Muscle of back (tissue), 11 donors: ENCODE data around the gene NCEH1. TPM values are rescaled to one million over a fixed set of nuclear protein-coding genes. Genes with fewer than 3 reads are reported as not detected.
"Not testable (repeated sequence)": the region's sequence is repeated elsewhere in the genome, so short reads cannot be mapped to it uniquely, and the experiment has no call there.

Experiments
- DNase-seq, 3 donors: peaks; one replicate each; pipeline versions ENCODE4 v3.0.0 to v3.0.0-alpha.2; 2013
- polyA plus RNA-seq, 10 donors: library from polyadenylated mRNA; unstranded; fragments of 120-200 nt; gene quantifications; one replicate each; pipeline ENCODE4 v1.2.1, GENCODE V29; 2013; ENCODE audit not compliant: insufficient read length in 10 of 10

The NCEH1 gene
- polyA plus RNA-seq, 10 donors: 1.8 to 2.8 (median 2.3) TPM

DNA sequence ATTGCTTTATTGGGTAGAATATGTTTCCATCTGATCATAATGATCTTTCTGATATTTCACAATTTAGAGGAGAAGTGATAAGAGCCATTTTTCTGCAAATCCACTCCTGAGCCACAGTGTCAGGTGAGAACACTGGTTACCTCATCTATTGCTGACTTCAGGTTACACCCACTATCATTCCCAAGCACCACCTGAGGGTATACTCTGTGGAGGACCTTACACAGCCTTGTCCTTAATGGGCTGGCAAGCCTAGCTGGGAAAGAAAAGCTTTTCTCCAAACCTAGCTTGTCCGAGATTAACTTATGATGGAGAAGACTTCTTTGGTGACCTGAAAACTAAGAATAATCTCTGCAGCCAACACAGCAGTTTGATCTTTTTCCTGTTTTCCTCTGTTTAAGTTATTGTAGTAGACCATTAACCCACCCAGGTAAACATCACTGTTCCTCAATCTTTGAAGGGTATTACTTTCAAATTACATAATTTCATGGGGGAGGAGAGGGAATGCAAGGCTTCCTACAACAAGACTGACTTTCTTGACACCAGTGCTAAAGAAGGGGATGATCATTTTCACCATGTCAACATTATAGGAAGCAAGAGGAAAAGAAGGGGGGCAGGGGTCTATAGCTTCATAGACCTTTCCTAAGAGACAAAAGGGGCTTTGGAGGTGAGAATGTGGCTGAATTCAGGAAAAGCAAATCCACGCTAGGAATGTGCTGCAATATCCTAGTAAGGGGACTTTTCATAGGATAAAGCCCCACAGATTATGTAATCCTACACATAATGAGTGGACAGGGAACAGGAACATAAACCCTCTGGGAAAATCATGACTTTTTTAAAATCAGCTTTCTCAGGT, 1.7 kb downstream of the NCEH1 start:
- DNase-seq: no peak

- no peak for DNase-seq
These were observed 2.9 kb downstream of the NCEH1 start for GRCh38 chr3:172707967-172708366.

GRCh38 chr3:172707030-172707429, 3.8 kb downstream of the NCEH1 start:
- DNase-seq: no peak

- DNase-seq: no peak
These were observed 5.7 kb downstream of the NCEH1 start for GRCh38 chr3:172705170-172705569.

- DNase-seq: no peak
These were observed 6.9 kb downstream of the NCEH1 start for GRCh38 chr3:172704001-172704400.

DNA sequence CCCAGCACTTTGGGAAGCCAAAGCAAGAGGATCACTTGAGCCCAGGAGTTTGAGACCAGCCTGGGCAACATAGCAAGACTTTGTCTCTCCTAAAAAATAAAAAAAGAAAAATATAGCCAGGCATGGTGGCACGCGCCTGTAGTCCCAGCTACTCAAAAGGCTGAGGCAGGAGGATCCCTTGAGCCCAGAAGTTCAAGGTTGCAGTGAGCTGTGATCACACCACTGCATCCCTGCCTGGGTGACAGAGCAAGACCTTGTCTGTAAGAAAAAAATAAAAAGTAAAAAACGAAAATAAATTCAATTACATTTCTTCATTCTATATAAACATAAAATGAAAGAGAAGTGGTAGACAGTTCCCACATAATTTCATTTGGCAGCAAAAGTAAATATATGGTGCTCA, 8.1 kb downstream of the NCEH1 start:
- not testable (repeated sequence) for DNase-seq

DNA sequence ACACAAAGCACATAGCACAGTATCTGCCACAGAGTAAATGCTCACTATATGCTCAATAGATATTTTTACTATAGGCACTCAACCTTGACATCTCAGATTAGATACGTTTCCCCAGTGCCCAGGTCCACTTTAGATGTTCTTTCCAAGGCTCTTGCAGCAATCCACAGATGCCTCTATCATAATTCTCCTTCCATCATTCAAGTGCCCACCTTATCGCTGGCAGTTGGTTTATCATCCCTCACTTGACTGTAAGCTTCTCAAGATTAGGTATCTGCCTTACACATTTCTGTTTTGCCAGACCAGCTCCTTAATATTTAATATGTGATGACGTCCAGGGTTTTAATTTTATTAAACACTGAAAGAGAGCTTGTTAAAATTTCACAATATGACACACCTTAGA, 8.6 kb downstream of the NCEH1 start:
- no peak for DNase-seq

GRCh38 chr3:172701751-172702150, 9.1 kb downstream of the NCEH1 start:
- DNase-seq: no peak

DNA sequence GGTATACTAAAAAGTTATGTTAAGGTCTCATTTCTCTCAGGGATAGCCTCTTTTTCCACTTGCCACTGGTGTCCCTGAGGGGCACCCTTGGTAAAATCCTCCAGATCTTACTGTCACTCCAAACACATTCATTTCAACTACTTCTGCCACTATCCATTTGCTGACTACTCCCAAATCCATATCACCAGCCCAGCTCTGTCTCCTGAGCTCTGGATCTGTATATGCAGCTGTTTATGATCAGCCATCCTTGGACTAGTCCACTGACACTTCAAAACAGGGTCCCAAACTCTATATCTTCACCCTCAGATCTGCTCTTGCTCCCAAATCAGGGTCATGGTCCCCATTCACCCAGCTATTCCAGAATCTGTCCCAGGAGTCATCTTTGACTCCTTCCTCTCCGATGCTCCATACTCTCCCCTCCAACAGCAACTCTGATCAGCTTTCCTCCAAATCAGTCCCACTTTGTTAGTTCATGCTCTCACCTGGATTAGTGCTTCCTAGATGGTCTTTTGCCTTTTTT, 9.9 kb downstream of the NCEH1 start:
- DNase-seq: no peak

DNA sequence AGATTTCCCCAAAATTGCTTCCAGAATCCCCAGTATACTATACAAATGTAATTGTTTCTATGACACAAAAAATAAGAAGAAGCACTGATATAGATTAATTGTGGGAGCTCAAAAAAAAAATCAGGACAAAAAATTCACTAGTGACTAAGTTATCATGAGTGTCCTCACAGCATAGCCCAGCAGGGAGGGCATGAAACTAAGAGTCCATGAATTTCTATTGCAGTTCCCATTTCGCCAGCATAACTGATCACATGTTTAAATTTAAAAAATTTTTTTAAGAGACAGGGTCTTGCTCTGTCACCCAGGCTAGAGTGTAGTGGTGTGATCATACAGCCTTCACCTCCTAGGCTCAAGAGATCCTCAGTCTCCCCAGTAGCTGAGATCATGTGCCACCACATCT, 10.6 kb downstream of the NCEH1 start:
- no peak for DNase-seq

GRCh38 chr3:172699031-172699430, 11.8 kb downstream of the NCEH1 start:
- DNase-seq: no peak

DNA sequence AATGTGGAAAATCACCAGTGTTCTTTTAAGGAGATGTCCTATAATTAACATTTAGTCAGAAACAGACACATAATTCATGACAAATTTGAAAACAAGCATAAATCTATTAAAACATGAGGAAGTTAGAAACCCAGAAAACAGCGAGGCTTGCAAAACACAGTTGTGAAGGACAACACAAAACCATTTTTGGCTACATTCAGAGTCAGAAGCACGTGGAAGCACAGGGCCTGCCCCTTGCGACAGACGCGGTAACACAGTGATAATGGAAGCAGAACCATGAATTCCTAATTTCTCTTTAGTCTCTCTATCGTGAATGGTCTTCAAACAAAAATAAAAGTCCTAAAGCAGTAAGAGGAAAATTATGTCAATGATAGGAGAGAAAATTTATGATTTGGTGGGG, 12.2 kb downstream of the NCEH1 start:
- no peak for DNase-seq

DNA sequence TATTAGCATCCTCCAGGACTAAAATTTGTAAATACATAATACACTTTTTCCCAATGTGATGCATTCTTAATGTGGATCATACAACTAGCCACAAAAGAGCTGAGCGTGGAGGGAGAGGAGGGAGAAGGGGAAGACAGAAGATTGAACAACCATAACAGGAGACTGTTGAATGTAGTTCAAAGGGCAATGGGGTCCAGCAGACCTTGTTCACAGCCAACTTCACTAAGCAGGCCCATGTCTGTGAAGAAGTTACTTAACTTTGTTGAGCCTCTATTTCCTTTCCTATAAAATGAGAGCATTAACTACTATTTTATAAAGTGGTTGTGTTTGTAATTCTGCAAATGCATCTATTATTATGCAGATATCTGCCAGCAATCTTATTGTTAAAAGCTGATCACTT, 13.3 kb downstream of the NCEH1 start:
- DNase-seq: no peak

DNA sequence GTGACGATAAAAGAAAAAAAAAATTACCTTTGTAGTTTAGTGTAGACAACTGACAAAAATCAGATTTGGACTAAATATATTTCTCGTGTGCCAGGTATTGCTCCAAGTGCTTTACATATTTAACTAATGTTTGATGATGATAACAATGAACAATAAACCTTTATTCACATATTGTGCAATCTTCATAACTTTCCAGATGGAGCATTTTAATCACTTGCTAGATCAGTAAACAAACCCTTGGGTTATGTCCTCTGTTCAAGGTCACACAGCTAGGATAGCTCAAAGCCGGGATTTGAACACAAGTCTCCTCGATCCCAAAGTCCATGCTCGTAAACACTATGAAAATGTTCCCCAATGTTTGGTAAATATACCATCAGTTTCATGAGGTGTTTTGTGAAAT, 14.5 kb downstream of the NCEH1 start:
- no peak for DNase-seq

DNA sequence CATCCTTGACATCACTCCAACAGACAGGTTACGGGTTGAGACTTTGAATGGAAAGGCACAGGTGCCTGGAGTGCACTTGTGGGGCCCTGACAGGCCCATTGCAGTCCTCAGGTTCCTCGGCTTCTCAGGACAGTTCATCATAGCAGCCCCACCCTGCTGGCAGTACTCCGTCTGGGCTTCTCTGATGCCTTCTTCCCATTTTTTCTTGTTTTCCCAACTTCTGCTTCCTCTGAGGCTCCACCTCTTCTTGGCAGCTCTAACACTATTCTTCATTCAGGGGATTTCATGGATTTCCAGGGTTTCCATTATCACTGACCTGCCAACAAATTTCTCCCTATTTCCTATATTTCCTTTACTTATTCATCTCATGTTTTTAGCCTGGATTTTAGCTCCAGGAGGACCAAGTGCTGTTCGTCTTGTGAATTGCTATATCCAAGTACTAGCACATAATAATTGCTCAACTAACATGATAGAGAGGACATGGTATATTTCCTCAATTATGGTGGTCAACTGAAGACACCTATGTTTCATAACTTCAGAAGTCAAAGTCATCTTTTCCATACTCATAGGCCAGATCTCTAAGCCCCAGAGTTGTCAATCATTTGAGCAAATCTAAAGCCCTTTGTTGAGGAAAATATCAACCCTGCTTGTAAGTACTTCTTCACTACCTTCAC, 16.2 kb downstream of the NCEH1 start:
- DNase-seq: no peak

DNA sequence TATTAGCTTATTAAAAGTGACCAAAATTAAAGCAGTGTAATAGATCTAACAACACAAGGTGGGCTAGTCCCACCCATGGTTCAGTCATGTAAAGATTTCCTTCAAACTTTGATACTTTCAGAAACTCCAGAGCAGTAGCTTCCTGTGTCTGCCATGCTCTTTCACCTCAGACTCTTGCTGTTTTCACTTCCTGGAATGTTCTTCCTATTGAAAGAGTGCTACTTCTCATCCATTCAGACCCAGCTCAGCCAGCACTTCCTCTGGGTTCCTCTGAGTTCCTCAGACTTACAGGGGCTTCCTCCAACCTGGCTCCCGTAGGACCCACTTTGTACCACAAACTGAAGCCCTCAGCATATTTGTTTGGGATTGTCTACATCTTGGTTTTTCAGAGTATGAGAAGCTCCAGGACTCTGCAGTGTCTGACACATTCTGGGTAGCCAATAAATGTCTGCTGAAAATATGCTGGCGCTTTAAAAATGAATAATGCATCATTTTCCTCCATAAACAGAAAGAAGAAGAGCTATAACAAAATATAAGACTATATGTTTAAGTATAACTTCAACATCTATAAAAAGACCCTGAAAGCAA, 18.0 kb downstream of the NCEH1 start:
- no peak for DNase-seq

- DNase-seq: no peak
These were observed 19.9 kb downstream of the NCEH1 start for GRCh38 chr3:172690936-172691335.

DNA sequence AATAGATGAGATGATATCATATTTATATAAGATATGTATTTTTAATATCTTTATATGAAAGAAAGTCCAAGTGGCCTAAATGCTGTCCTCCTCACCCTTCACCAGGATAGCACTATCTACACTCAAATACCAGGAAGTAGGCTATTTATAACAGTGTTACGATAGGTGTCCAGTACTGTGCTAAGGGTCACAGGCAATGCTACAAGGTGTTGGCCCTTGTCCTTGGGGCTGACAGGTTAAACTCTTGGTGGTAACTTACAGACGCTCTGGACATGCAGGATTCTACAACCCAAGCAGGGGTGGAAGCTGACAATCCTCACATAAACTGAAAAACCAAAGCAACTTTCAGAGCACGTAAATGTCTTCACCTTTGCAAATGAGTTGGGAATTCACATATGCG, 22.3 kb downstream of the NCEH1 start:
- no peak for DNase-seq

- DNase-seq: no peak
These were observed 23.4 kb downstream of the NCEH1 start for GRCh38 chr3:172687501-172687900.

DNA sequence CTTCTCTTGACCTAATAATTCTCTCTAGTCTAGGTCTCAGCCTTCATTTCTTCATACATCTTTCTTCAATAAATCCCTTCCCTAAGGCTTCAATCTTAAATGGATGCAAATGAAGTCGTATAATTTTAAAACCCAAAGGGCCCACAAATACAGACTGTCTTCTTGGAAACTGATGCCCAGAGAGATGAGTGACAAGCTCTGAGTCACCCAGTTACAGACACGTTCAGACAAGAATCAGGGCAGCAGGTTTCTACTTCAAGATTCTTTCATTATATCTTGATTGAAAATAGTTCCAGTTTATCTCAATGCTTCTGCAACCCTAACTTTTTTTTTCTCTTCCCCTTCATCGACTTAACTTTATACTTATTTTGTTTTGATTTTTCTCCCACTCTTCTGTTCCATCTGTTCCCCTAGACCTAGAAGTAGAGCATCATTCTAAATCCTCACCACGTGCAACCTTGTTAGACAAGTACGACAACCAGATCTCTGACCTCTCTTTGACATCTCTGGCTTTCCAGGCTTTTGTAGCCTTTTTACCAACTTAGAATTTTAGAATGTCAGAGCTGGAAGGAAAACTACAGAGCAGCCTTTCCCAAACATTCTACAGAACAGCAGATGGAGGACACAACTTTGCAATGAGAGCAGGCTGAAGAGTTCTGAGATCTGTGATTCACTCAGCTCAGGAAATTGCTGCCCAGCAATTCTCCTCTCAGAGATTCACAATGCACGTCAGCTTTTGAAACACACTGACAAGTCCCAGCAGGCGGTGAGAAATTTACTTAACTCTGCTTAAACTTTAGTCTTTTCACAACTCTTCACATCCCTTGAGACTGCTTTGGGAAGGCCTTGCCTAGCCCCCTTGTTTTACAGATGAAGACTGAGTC, 25.3 kb downstream of the NCEH1 start:
- DNase-seq: no peak

DNA sequence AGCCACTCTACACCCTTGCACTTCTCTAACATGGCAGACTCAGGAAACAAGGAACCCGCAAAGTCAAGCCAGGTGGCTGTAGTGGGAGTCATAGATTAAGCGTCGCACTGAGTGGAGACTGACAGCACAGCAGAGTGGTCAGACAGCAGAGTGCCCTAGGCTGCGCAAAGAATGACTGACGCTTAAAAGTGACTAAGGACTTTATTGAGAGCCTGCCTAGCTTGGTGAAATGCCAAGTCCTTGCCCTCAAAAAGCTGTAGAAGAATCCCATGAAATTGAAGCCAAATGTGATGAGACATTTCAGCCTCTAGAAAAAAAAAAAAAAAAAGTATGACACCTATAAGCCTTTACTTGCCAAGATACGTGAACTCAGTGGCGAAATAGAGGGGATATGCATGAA, 30.2 kb downstream of the NCEH1 start:
- no peak for DNase-seq

GRCh38 chr3:172679599-172679998, 31.3 kb downstream of the NCEH1 start:
- DNase-seq: no peak
